HG03139 (cell line): Measurements from ENCODE around the gene ROPN1L.
"Not testable (repeated sequence)": the region's sequence is repeated elsewhere in the genome, so short reads cannot be mapped to it uniquely, and the experiment has no call there.

Experiments used
- ATAC-seq: cut with Tn5 transposase; IDR thresholded peaks from one replicate; pipeline ENCODE4 v1.9.1; 2021; ENCODE audit not compliant: unreplicated experiment

The ROPN1L gene

GRCh38 chr5:10498350-10498749 lies 56.7 kb downstream of the ROPN1L start:
- ATAC-seq: no peak

- no peak for ATAC-seq
Observed at GRCh38 chr5:10499066-10499465, 57.4 kb downstream of the ROPN1L start.

GRCh38 chr5:10499776-10500175 lies 58.1 kb downstream of the ROPN1L start:
- no peak for ATAC-seq

- ATAC-seq: no peak
Observed at GRCh38 chr5:10500669-10501068, 59.0 kb downstream of the ROPN1L start.

DNA sequence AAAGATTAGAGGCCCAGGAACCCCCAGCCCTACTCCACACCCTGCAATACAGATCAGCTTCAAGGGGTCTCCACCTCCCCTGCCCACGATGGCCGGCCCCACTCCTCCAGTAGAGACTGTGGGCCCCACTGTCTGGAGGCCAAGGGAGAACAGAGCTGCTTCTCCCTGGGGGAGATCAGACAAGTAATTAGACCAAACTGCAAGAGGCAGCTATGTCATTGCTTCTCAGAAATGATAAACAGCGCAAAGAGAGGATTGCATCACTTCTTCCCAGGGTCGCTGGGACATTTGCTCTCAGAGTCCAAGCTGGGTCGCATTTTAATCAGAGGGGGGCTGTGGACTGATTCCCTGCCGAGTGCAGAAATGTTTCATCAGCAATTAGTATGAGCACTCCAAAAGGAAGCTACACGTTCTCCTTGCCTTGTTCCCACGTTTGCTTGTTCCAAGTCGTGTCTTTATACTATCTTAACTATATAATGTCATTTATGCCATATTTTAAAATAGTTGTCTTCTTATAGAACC lies 59.9 kb downstream of the ROPN1L start:
- no peak for ATAC-seq

- ATAC-seq: no peak
Observed at GRCh38 chr5:10502130-10502529, 60.5 kb downstream of the ROPN1L start.

- no peak for ATAC-seq
Observed at GRCh38 chr5:10502578-10502977, 60.9 kb downstream of the ROPN1L start.

GRCh38 chr5:10503321-10503720 lies 61.6 kb downstream of the ROPN1L start:
- no peak for ATAC-seq

- ATAC-seq: no peak
Observed at GRCh38 chr5:10503997-10504793, 62.5 kb downstream of the ROPN1L start.

- ATAC-seq: peak; percentile 58
Observed at GRCh38 chr5:10505517-10506095, 63.9 kb downstream of the ROPN1L start.

DNA sequence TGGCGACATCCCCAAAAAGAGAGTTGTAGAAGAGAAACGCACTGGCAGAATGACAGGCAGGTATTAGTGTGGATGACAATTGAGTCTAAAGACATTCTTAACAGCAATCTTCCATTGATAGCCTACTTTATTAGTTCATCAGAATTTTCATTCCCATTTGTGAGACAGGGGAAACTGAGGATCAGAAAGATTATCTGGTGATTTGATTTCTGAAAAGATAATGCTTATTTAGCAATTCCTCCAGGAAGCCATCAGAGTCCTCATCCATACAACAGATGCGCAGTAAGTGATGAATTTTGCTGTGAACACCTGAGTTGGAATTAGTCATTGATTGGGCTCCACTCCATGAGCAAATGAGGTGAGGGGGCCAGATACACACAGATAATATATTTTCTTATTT lies 64.9 kb downstream of the ROPN1L start:
- ATAC-seq: no peak

DNA sequence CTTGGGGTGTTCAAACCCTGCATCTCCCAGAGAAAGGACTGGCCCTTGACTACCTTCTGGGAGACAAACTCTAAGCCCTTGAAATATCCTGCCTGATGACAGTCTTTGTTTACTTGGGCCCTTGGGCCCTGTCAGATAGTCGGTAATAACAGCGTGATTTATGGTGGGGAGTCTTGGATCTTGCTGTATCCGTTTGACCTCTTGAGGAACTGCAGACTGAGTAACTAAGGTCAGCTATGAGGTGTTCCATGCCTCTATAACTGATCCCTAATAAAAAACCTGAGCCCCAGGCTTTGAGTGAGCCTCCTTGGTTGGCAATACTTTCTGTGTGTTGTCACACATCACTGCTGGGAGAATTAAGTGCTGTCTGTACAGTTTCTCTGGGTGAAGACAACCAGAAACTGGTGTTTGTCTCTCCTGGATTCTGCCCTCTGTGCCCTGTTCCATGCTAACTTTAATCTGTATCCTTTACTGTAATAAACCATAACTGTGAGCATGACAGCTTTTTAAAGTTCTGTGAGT lies 66.0 kb downstream of the ROPN1L start:
- ATAC-seq: no peak

- ATAC-seq: no peak
Observed at GRCh38 chr5:10509575-10509974, 67.9 kb downstream of the ROPN1L start.

DNA sequence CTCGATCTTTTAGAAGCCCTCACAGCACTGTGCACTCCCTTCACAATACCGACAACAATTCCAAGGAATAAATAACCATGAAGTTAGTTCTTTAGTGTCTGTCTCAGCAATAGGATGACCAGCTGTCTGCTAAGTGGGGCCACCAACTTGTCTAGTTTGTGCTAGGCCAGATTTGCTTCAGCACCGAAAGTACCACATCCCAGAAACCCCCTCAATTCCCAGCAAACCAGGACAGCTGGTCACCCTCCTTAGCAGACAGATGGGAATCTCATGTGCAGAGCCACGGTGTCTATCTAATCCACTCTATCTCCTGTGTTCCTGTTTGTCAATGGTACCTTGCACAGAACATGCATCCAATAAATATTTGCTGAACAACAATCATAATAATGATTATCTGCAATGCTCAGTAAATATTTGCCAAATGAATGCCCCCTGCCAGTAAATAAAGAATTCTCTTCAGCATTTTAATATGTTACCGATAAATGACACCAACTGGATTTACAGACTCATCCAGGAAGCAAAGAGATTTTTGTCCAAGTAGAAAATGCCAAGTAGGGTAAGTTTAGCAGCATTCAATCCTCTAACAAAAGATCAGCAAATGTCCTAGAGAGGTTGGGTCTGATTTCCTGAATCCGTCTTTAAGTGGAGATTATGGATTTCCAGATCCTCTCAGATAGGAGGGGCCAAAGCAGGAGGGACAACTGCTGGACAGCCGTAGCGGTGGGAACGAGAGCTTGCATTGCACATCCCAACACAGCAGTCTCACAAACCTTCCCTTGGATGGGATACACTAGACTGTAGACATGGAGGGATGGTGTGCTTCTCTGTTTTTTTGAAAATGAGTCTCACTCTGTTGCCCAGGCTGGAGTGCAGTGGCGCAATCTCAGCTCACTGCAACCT lies 70.3 kb downstream of the ROPN1L start:
- ATAC-seq: no peak

DNA sequence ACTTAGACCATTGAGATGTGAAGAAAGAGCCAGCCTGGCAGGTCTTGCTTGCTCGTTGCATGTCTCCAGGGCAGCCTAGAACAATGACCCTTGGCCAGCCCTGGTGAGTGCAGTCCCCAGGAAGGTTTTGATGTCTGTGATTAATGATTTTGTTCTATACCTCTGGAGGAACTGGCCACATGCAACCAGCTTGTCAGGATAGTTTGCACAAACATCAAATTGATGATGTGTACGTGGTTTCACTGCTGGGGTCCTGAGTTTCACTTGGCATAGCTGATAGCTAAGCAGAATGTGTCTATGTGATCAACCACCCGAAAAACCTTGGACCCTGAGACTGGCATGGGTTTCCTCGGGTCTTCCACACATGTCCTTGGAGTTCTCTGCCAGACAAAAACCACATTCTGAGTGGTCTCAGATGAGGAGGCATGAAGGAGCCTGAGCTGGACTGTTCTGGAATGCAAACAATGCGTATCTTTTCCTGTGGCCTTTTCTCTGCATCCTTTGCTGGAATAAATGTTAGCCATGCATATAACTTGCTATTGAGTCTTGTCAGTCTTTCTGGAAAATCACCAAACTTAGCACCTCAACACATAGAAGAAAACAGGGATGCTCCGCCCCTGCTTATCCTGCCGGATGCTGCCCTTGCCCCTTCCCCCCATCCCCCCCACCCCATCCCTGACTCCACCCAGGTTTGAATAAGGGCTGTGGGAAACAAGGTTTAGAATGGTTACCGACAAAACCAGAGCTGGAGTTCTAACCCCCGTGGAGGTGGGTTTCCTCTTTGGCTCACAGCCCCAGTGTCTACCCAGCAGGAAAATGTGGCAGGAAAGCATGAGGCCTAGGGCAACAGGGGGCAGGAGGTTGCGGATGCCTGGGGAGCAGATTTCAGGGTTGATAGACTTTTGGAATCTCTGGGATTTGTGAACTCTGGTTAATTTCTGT lies 72.1 kb downstream of the ROPN1L start:
- ATAC-seq: no peak

DNA sequence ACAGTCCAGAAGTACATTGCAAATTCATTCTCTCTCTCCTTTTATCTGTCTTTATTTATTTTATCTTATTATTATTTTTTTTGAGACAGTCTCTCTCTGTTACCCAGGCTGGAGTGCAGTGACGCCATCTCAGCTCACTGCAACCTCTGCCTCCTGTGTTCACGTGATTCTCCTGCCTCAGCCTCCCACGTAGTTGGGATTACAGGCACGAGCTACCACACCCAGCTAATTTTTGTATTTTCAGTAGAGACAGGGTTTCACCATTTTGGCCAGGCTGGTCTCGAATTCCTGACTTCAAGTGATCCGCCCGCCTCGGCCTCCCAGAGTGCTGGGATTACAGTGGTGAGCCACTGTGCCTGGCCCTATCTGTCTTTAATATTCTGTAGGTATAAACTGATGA lies 72.9 kb downstream of the ROPN1L start:
- ATAC-seq: not testable (repeated sequence)
